HepG2 (cell line): ENCODE measurements around the gene RASSF4. TPM values are rescaled to one million over a fixed set of nuclear protein-coding genes. Genes with fewer than 3 reads are reported as not detected.

Source experiments
- AKAP8 ChIP-seq: sonication (generic); formaldehyde crosslinking; IDR thresholded peaks from 2 replicates; pipeline ENCODE4 v1.5.1; 2020; ENCODE audit warnings: mild to moderate bottlenecking, missing genetic modification reagents
- CREB1 ChIP-seq, 2 experiments: fragments of 450-650 bp in 1 of 2; IDR thresholded peaks; 2 replicates each; pipeline ENCODE4 v1.6.1; 2016 to 2017; ENCODE audit warnings: control low read depth in 1 of 2, mild to moderate bottlenecking in 1 of 2, missing compliant biosample characterization in 1 of 2, missing genetic modification characterization in 1 of 2
- ESRRA ChIP-seq: sonication (generic); formaldehyde crosslinking; IDR thresholded peaks from 2 replicates; pipeline ENCODE4 v1.5.1; 2020; ENCODE audit warnings: mild to moderate bottlenecking, low read depth, missing genetic modification reagents
- FOXP1 ChIP-seq, 2 experiments: fragments of 450-650 bp in 1 of 2; IDR thresholded peaks; 2 replicates each; pipeline ENCODE4 v1.6.1; 2017 to 2018; ENCODE audit warnings: antibody characterized with exemption in 1 of 2
- HNRNPLL ChIP-seq: fragments of 200-400 bp; formaldehyde crosslinking; IDR thresholded peaks from 2 replicates; pipeline ENCODE4 v1.6.1; 2017; ENCODE audit warnings: mild to moderate bottlenecking, low read depth, low read length; ENCODE audit not compliant: poor library complexity, severe bottlenecking
- KLF11 ChIP-seq: IDR thresholded peaks from 2 replicates; pipeline ENCODE4 v1.6.1; 2016; ENCODE audit warnings: missing compliant biosample characterization
- LCORL ChIP-seq, 2 experiments: fragments of 450-650 bp in 1 of 2; sonication (generic) in 1 of 2; formaldehyde crosslinking in 1 of 2; IDR thresholded peaks; 2 replicates each; pipeline versions ENCODE4 v1.5.0 to v1.6.1; 2017 to 2020; ENCODE audit warnings: antibody characterized with exemption in 1 of 2, missing genetic modification reagents in 1 of 2
- MED1 ChIP-seq: sonication (generic); formaldehyde crosslinking; IDR thresholded peaks from 2 replicates; pipeline ENCODE4 v1.4.0; 2020; ENCODE audit warnings: missing genetic modification reagents
- NCOA1 ChIP-seq: sonication (generic); formaldehyde crosslinking; IDR thresholded peaks from 2 replicates; pipeline ENCODE4 v1.9.0; 2021; ENCODE audit warnings: missing genetic modification reagents
- NR2F2 ChIP-seq: IDR thresholded peaks from 2 replicates; pipeline ENCODE4 v1.6.1; 2012; ENCODE audit warnings: low read depth, inconsistent platforms, borderline replicate concordance
- PHF21A ChIP-seq: sonication (generic); formaldehyde crosslinking; IDR thresholded peaks from 2 replicates; pipeline ENCODE4 v1.5.0; 2020; ENCODE audit warnings: mild to moderate bottlenecking, missing genetic modification reagents
- SALL2 ChIP-seq: sonication (generic); formaldehyde crosslinking; IDR thresholded peaks from 2 replicates; pipeline ENCODE4 v1.8.1; 2023; ENCODE audit warnings: mild to moderate bottlenecking, missing genetic modification reagents, inconsistent platforms
- SMAD3 ChIP-seq: sonication (generic); formaldehyde crosslinking; IDR thresholded peaks from 2 replicates; pipeline ENCODE4 v1.4.0; 2020; ENCODE audit warnings: missing genetic modification reagents
- SMARCE1 ChIP-seq: fragments of 450-650 bp; IDR thresholded peaks from 2 replicates; pipeline ENCODE4 v1.6.1; 2017; ENCODE audit warnings: borderline replicate concordance
- XRCC5 ChIP-seq: fragments of 200-400 bp; formaldehyde crosslinking; optimal IDR thresholded peaks from 2 replicates; pipeline ENCODE3; 2017; ENCODE audit warnings: mild to moderate bottlenecking, low read length
- ZNF749 ChIP-seq: sonication (generic); formaldehyde crosslinking; IDR thresholded peaks from 2 replicates; pipeline ENCODE4 v1.8.0; 2022; ENCODE audit warnings: mild to moderate bottlenecking, missing genetic modification reagents, moderate library complexity, borderline replicate concordance
- ZNF777 ChIP-seq: sonication (generic); formaldehyde crosslinking; IDR thresholded peaks from 2 replicates; pipeline ENCODE4 v1.4.0; 2020; ENCODE audit warnings: missing genetic modification reagents
- polyA plus RNA-seq, 8 experiments: library from polyadenylated mRNA; depleted of rRNA in 3 of 8; stranded (reverse) in 7 of 8; unstranded in 1 of 8; fragments of >200 nt; fragmentation: Illumina TruSeq in 4 of 8; extraction: Trizol in 4 of 8; gene quantifications; 2 replicates each; pipeline versions ENCODE4 v1.2.1 to v1.2.3, GENCODE V29; 2011 to 2016; ENCODE audit warnings: low read depth in 4 of 8, missing spikeins in 1 of 8, mixed read lengths in 1 of 8; ENCODE audit not compliant: insufficient read depth in 1 of 8
- total RNA-seq, 5 experiments: library from RNA; depleted of rRNA; stranded (reverse); fragments of >200 nt; fragmentation: Illumina TruSeq; extraction: Trizol; gene quantifications; 2 replicates each; pipeline ENCODE4 v1.2.3, GENCODE V29; 2016; ENCODE audit warnings: low read depth in 1 of 5
- TF ChIP-seq, protein P1 (sequence below): sonication (generic); formaldehyde crosslinking; IDR thresholded peaks from 2 replicates; pipeline ENCODE4 v1.4.0; 2020; ENCODE audit warnings: missing genetic modification reagents
- TF ChIP-seq, protein P2 (sequence below): sonication (generic); formaldehyde crosslinking; conservative IDR thresholded peaks from 2 replicates; pipeline ENCODE4 v1.4.0; 2020; ENCODE audit warnings: missing genetic modification reagents
- TF ChIP-seq, protein P3 (sequence below): sonication (generic); formaldehyde crosslinking; IDR thresholded peaks from 2 replicates; pipeline ENCODE4 v1.8.0; 2022; ENCODE audit warnings: missing genetic modification reagents, mild to moderate bottlenecking, inconsistent platforms, borderline replicate concordance
- TF ChIP-seq, protein P4 (sequence below): IDR thresholded peaks from 2 replicates; pipeline ENCODE4 v1.6.1; 2016; ENCODE audit warnings: mild to moderate bottlenecking

The RASSF4 gene
- total and polyA plus RNA-seq, 2 of the 13 experiments (the other 11 are each of a cell fraction or from before 2014, with no cell fraction given) = 34.0 to 51.7 TPM

DNA sequence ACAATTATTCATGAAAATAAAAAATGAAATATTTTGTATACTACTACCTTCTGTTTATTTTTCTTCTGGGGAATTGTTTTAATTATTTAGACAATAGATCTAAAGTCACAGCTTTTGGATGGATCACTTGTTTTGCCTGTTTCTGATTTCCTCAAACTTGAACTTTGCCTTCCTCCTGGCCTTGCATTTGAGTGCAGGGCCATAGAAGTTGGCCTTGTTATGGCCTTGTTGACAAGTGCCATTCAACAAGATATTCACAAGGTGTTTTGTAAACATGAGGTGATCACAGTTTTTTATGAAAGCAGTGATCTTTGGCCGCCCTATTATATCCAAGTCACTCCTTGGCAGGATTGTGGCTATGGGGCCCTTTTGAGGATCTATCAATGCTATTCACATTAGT, 45.7 kb downstream of the RASSF4 start (continued):
- TF ChIP-seq LCORL (IDR thresholded peaks at IDR 0.05) (no peak), LCORL (CRISPR knock-in tag; IDR thresholded peaks at IDR 0.05) (0 out of 2 replicates have a peak, but pooled peaks have one; percentile 35), ZNF777 (no peak), SMAD3 (CRISPR knock-in tag) (peak; percentile 64; the same call in 1 of the 2 replicates), SMARCE1 (no peak), NCOA1 (CRISPR knock-in tag) (0 out of 2 replicates have a peak, but pooled peaks have one; percentile 38), CREB1 (IDR thresholded peaks at IDR 0.05) (no peak), CREB1 (CRISPR knock-in tag; IDR thresholded peaks at IDR 0.05) (0 out of 2 replicates have a peak, but pooled peaks have one; percentile 25), MED1 (CRISPR knock-in tag) (peak; percentile 96), KLF11 (CRISPR knock-in tag) (no peak), NR2F2 (peak; percentile 66), FOXP1 (IDR thresholded peaks at IDR 0.05) (no peak), FOXP1 (CRISPR knock-in tag; IDR thresholded peaks at IDR 0.05) (peak; percentile 98), AKAP8 (CRISPR knock-in tag) (no peak), PHF21A (CRISPR knock-in tag) (peak; percentile 50; the same call in 1 of the 2 replicates), XRCC5 (no peak), ESRRA (CRISPR knock-in tag) (no peak), ZNF749 (CRISPR knock-in tag) (no peak), SALL2 (no peak), HNRNPLL (no peak)
- TF ChIP-seq, protein P1, sequence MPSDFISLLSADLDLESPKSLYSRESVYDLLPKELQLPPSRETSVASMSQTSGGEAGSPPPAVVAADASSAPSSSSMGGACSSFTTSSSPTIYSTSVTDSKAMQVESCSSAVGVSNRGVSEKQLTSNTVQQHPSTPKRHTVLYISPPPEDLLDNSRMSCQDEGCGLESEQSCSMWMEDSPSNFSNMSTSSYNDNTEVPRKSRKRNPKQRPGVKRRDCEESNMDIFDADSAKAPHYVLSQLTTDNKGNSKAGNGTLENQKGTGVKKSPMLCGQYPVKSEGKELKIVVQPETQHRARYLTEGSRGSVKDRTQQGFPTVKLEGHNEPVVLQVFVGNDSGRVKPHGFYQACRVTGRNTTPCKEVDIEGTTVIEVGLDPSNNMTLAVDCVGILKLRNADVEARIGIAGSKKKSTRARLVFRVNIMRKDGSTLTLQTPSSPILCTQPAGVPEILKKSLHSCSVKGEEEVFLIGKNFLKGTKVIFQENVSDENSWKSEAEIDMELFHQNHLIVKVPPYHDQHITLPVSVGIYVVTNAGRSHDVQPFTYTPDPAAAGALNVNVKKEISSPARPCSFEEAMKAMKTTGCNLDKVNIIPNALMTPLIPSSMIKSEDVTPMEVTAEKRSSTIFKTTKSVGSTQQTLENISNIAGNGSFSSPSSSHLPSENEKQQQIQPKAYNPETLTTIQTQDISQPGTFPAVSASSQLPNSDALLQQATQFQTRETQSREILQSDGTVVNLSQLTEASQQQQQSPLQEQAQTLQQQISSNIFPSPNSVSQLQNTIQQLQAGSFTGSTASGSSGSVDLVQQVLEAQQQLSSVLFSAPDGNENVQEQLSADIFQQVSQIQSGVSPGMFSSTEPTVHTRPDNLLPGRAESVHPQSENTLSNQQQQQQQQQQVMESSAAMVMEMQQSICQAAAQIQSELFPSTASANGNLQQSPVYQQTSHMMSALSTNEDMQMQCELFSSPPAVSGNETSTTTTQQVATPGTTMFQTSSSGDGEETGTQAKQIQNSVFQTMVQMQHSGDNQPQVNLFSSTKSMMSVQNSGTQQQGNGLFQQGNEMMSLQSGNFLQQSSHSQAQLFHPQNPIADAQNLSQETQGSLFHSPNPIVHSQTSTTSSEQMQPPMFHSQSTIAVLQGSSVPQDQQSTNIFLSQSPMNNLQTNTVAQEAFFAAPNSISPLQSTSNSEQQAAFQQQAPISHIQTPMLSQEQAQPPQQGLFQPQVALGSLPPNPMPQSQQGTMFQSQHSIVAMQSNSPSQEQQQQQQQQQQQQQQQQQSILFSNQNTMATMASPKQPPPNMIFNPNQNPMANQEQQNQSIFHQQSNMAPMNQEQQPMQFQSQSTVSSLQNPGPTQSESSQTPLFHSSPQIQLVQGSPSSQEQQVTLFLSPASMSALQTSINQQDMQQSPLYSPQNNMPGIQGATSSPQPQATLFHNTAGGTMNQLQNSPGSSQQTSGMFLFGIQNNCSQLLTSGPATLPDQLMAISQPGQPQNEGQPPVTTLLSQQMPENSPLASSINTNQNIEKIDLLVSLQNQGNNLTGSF (CRISPR knock-in tag) = no peak
- TF ChIP-seq, protein P2, sequence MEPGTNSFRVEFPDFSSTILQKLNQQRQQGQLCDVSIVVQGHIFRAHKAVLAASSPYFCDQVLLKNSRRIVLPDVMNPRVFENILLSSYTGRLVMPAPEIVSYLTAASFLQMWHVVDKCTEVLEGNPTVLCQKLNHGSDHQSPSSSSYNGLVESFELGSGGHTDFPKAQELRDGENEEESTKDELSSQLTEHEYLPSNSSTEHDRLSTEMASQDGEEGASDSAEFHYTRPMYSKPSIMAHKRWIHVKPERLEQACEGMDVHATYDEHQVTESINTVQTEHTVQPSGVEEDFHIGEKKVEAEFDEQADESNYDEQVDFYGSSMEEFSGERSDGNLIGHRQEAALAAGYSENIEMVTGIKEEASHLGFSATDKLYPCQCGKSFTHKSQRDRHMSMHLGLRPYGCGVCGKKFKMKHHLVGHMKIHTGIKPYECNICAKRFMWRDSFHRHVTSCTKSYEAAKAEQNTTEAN = 0 out of 2 replicates have a peak, but pooled peaks have one; percentile 55
- TF ChIP-seq, protein P3, sequence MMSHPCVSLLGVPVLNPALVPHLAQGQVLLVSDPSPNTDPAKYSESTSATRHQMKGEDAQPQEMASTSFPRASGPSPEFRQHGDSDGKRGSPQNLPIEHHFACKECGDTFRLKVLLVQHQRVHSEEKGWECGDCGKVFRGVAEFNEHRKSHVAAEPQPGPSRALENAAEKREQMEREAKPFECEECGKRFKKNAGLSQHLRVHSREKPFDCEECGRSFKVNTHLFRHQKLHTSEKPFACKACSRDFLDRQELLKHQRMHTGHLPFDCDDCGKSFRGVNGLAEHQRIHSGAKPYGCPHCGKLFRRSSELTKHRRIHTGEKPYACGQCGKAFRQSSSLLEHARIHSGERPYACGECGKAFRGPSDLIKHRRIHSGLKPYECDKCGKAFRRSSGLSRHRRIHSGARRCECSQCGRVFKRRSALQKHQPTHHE (CRISPR knock-in tag) = no peak
- TF ChIP-seq, protein P4, sequence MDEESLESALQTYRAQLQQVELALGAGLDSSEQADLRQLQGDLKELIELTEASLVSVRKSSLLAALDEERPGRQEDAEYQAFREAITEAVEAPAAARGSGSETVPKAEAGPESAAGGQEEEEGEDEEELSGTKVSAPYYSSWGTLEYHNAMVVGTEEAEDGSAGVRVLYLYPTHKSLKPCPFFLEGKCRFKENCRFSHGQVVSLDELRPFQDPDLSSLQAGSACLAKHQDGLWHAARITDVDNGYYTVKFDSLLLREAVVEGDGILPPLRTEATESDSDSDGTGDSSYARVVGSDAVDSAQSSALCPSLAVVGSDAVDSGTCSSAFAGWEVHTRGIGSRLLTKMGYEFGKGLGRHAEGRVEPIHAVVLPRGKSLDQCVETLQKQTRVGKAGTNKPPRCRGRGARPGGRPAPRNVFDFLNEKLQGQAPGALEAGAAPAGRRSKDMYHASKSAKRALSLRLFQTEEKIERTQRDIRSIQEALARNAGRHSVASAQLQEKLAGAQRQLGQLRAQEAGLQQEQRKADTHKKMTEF = peak; percentile 60; the same call in 1 of the 2 replicates
